ENCODE measurements around the gene NAGS.

DNA sequence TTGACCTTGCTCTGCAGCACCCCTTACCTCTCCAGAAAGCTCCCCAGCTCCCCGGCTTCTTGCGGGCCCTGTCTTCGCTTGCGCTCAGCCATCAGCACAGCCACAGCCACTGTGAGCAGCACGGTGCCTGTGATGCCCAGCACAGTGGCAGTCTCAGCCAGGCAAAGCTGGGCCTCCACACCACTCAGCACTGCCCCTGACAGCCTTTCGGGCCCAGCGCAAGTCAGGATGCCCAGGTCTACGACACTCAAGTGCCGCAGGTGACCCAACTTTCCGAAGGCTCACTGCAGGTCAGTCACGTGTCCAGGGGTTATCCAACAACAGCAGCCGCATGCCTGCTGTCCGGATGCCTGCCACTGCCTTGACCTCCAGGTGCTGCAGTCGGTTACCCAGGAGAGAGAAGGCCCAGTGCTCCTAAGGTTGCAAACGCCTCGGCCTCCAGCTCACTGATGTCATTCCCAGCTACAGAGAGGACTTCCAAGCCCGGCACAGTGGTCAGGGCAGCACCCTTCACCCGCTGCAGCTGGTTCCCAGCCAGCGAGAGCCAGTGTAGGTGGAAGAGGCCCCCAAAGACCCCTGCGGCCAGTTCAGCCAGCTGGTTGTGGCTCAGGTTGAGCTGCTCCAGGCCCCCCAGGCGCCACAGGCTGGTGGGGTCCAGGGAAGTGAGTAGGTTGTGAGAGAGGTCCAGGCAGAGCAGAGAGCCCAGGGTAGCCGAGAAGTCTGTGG lies 19.3 kb downstream of the NAGS start:
- no peak for TF ChIP-seq POLR2AphosphoS5 (IDR thresholded peaks at IDR 0.05; ENCODE audit: low read depth, low read length)
- TF ChIP-seq POLR2A (IDR thresholded peaks at IDR 0.05; ENCODE audit: low read depth, low read length): no peak
- TF ChIP-seq TAF1 (IDR thresholded peaks at IDR 0.05; ENCODE audit: low read depth, low read length): no peak

Measured in GM12891 (cell line).